Measurements from ENCODE around the gene PODXL.

- TF ChIP-seq CTCF (IDR thresholded peaks at IDR 0.05): no peak
- no peak for TF ChIP-seq POLR2A (IDR thresholded peaks at IDR 0.05)
These were observed 31.0 kb upstream of the PODXL start for GRCh38 chr7:131587315-131587923.

Measured in heart left ventricle (tissue), 13 donors.